DND-41 (cell line): ENCODE data around the gene METTL26.

Experiments
- CTCF ChIP-seq: IDR thresholded peaks from 2 replicates; pipeline ENCODE4 v1.5.1; 2012; ENCODE audit warnings: borderline replicate concordance, low read length, moderate library complexity, mild to moderate bottlenecking; ENCODE audit not compliant: poor library complexity, severe bottlenecking; ENCODE audit errors: extremely low read depth
- EZH2 ChIP-seq: IDR thresholded peaks from 3 replicates; pipeline ENCODE4 v1.6.1; 2012; ENCODE audit warnings: borderline replicate concordance, low read depth, mild to moderate bottlenecking, moderate library complexity, low read length, inconsistent platforms; ENCODE audit not compliant: severe bottlenecking

DNA sequence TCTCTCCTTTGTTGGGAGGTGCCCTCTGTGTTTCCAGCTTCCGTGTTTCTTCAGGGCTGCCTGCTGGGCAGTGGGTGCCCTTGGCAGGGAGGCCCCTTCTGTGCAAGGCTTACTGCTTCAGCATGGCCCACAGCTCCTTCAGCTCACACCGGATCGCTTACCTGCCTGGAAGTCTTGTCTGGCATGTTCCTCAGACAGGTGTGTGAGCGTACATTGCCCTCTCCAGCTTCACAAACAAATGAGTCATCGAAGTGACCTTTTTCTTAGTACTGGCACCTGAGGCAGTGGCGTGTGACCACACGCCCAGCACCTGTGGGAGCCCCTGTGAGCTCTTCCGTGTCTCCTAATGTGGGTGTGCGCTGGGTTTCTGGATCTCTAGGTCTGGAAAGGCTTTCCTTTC lies 42.7 kb downstream of the METTL26 start:
- TF ChIP-seq CTCF (no peak), EZH2 (no peak)
